CD4-positive, alpha-beta T cell treated with Interleukin-17A for 4 hours (primary cell): ENCODE results near the gene MRC2.
A peak's percentile ranks its signal among the peaks of the same experiment; 100 is the strongest.
"Not testable (repeated sequence)": the region's sequence is repeated elsewhere in the genome, so short reads cannot be mapped to it uniquely, and the experiment has no call there.

Experiments used
- DNase-seq: peaks from one replicate; pipeline ENCODE4 v3.0.0-alpha.2; 2020; ENCODE audit warnings: mixed read lengths

MRC2 gene

GRCh38 chr17:62627219-62627903 lies at the start of gene MRC2:
Gene MRC2 (plus strand): TSS chr17:62627670. CDS start chr17:62627803, 133 bp downstream.
- DNase-seq = peak; percentile 48

GRCh38 chr17:62578757-62579487 lies 48.5 kb upstream of the MRC2 start:
- no peak for DNase-seq

GRCh38 chr17:62580947-62581346 lies 46.5 kb upstream of the MRC2 start:
- no peak for DNase-seq

GRCh38 chr17:62581764-62582163 lies 45.7 kb upstream of the MRC2 start:
- no peak for DNase-seq

- DNase-seq = no peak
Observed at GRCh38 chr17:62587554-62587953, 39.9 kb upstream of the MRC2 start.

- no peak for DNase-seq
Observed at GRCh38 chr17:62588109-62588508, 39.4 kb upstream of the MRC2 start.

GRCh38 chr17:62591333-62591732 lies 36.1 kb upstream of the MRC2 start:
- no peak for DNase-seq

- DNase-seq = not testable (repeated sequence)
Observed at GRCh38 chr17:62591822-62592221, 35.6 kb upstream of the MRC2 start.

GRCh38 chr17:62592341-62593099 lies 35.0 kb upstream of the MRC2 start:
- DNase-seq = no peak

- no peak for DNase-seq
Observed at GRCh38 chr17:62595484-62595883, 32.0 kb upstream of the MRC2 start.

GRCh38 chr17:62596662-62597061 lies 30.8 kb upstream of the MRC2 start:
- DNase-seq = no peak

GRCh38 chr17:62597150-62597549 lies 30.3 kb upstream of the MRC2 start:
- DNase-seq = no peak

- no peak for DNase-seq
Observed at GRCh38 chr17:62597920-62598319, 29.6 kb upstream of the MRC2 start.

GRCh38 chr17:62599964-62600657 lies 27.4 kb upstream of the MRC2 start:
- DNase-seq = no peak

GRCh38 chr17:62600805-62601204 lies 26.7 kb upstream of the MRC2 start:
- no peak for DNase-seq

GRCh38 chr17:62601471-62601870 lies 26.0 kb upstream of the MRC2 start:
- DNase-seq = no peak

GRCh38 chr17:62603783-62604182 lies 23.7 kb upstream of the MRC2 start:
- not testable (repeated sequence) for DNase-seq

GRCh38 chr17:62605588-62605987 lies 21.9 kb upstream of the MRC2 start:
- DNase-seq = no peak

GRCh38 chr17:62611292-62611691 lies 16.2 kb upstream of the MRC2 start:
- no peak for DNase-seq

- DNase-seq = no peak
Observed at GRCh38 chr17:62611728-62612127, 15.7 kb upstream of the MRC2 start.

GRCh38 chr17:62612289-62612688 lies 15.2 kb upstream of the MRC2 start:
- not testable (repeated sequence) for DNase-seq

GRCh38 chr17:62613095-62613494 lies 14.4 kb upstream of the MRC2 start:
- DNase-seq = not testable (repeated sequence)

GRCh38 chr17:62614142-62614541 lies 13.3 kb upstream of the MRC2 start:
- DNase-seq = no peak
